CD4-positive, alpha-beta T cell treated with Interleukin-6 for 4 hours (primary cell): ENCODE results near the gene PHRF1.
A peak's percentile ranks its signal among the peaks of the same experiment; 100 is the strongest.

Experiments used
- DNase-seq: peaks from one replicate; pipeline ENCODE4 v3.0.0-alpha.2; 2020; ENCODE audit warnings: mixed read lengths

Gene PHRF1

DNA sequence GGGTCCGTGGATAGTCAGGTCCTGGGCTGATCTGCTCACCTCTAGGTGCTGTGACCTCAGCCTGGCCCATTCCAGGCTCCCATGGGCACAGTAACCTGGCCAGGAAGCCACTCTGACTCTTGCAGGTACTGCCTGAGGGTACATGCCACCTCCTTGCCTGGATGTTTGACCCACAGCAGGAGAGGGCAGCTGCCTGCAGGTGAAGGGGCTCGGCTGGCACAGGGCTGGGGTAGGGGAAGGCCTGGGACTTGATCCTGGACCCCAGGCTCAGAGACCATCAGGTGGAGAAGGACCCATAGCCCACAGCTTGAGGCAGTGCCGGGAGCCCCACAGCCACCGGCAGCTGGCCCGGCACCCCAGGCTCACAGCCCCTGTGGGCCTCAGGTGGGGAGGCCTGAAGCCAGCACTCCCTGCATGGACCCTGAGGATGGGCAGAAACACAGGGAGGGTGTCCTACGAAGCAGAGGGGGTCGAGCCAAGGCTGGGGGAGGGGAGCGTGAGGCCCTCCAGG lies 36.2 kb upstream of the PHRF1 start:
- DNase-seq: no peak

GRCh38 chr11:540583-541432 lies 35.5 kb upstream of the PHRF1 start:
- DNase-seq: no peak

- no peak for DNase-seq
These were observed 34.8 kb upstream of the PHRF1 start for GRCh38 chr11:541433-541885.

DNA sequence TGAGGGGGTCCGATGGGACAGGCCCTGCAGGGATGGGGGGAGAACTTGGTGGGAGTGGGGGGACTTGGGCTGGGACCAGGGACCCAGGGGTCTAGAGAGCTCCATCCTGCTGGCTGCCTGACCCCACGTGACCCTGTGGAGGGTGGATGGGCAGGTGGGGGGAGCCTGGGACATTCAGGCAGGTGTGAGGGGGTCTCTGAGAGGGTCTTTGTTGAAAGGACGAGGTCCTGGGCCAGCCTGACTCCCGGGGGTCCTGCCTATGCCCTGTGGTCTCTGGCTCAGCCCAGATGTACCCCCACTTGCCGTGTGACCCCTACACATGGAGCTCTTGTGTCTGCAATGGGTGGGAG lies 31.5 kb upstream of the PHRF1 start:
- no peak for DNase-seq

GRCh38 chr11:545171-545570 lies 31.1 kb upstream of the PHRF1 start:
- no peak for DNase-seq

GRCh38 chr11:548700-549603 lies 27.3 kb upstream of the PHRF1 start:
- no peak for DNase-seq

DNA sequence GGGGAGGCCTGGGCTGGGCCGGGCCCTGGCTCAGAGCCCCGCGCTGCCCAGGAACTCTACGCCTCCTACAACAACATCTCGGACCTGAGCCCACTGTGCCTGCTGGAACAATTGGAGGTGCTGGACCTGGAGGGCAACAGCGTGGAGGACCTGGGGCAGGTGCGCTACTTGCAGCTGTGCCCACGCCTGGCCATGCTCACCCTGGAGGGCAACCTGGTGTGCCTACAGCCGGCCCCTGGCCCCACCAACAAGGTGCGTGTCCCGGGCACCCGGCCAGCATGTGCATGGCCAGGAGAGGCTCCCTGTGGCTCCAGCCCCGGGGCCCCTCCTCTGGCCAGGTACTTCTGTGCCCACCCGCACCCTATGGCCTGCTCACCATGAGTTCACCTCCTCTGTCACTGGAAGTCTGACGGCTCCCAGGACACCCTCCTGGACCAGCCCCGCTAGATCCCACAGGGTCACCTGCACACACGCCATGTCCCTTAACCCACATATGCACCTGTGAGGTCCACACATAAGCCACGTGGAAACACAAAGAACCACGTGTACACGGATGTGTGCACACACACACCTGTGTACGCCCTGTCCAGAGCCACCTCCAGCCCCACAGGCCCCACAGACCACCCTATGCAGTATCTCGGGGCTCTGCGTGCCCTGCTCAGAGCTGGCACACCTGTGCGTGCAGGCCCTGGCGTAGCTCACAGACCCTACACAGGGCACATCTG lies 26.1 kb upstream of the PHRF1 start:
- DNase-seq: no peak

DNA sequence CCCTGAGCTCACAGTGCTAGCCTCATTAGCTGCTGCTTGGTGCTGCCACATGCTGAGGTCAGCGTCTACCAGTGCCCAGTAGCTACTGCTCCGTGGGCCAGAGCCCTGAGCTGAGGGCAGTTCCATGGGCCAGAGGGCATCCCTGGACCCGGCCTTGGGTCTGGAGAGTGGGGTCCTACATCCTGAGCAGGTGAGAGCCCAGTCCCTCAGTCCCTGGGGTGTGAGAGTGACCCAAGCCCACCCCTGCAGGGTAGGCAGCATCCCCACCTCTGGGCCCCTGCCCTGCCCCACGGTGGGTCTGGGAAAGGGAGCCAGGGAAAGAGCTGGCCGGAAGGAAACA lies 25.6 kb upstream of the PHRF1 start:
- DNase-seq: no peak

- no peak for DNase-seq
These were observed 25.1 kb upstream of the PHRF1 start for GRCh38 chr11:551131-551530.

- no peak for DNase-seq
These were observed 24.7 kb upstream of the PHRF1 start for GRCh38 chr11:551596-551995.

DNA sequence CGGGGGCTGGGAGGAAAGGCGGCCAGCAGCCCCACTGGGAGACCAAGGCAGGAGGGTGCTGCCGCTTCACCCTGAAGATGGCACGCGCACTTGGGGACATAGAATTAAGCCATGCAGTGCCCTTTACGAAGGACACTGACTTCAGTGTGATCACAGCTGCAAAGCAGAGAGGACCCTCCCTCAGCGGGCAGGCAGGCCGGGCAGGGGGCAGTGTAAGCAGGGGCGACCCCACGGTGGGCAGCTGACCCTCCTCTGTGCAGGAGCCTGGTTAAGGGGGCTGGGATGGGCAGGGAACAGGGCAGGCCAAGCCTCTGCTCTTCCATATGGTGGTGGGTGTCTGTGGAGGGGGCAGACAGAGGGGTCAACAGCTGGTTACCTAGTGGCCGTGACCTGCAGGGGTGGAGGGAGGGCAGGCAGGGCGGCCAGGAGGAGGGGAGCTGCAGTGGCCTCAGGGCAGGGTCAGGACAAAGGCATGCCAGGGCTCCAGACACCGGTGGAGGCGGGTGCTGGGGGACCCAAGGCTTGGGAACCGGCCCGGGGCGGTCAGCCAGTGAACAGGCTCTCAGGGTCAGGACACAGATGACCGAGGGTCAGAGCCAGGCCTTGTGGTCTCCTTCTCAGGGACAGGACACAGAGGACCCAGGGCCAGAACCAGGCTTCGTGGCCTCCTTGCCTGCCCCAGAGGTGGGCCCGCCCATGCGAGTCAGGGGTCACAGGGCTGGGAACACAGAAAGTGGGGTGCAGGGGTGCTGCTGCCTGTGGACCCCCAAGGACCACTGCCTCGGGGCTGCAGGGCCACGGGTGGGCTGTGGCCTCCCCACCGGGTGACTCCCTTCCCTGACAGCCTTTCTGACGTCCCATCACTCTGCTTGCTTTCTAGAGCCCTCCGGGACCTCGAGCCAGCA lies 22.9 kb upstream of the PHRF1 start:
- DNase-seq: no peak

GRCh38 chr11:553988-554340 lies 22.3 kb upstream of the PHRF1 start:
- no peak for DNase-seq

GRCh38 chr11:554428-555226 lies 21.6 kb upstream of the PHRF1 start:
- peak; percentile 92 for DNase-seq

DNA sequence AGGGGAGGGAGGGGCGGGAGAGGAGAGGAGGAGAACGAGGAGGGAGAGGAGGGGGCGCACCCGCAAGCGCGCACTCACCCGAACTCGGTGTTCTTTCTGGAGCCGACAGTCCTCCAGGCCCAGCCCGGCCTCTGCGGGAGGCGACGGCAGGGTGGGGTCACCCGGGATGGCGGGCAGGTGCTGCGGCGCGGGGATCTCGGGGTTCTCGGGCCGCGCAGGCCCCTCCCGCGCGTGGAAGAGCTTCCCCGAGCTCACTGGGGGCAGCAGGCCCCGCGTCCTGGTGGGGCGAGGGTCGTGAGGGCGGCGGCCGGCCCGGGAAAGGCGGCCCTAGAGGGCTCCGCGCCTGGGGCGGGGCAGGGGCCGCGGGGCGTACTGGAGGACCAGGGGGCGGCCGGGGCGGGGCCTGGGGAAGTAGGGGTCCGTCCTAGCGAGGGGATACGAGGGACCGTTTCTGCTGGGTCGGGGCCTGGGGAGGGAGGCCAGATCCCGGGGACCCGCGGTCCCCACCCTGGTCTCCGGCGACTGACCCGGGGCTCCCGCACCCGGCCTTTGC lies 21.0 kb upstream of the PHRF1 start:
- DNase-seq: no peak

GRCh38 chr11:555780-556661 lies 20.2 kb upstream of the PHRF1 start:
- peak; percentile 45 for DNase-seq

- DNase-seq: no peak
These were observed 19.5 kb upstream of the PHRF1 start for GRCh38 chr11:556662-557256.

GRCh38 chr11:557328-558132 lies 18.7 kb upstream of the PHRF1 start:
- DNase-seq: no peak

DNA sequence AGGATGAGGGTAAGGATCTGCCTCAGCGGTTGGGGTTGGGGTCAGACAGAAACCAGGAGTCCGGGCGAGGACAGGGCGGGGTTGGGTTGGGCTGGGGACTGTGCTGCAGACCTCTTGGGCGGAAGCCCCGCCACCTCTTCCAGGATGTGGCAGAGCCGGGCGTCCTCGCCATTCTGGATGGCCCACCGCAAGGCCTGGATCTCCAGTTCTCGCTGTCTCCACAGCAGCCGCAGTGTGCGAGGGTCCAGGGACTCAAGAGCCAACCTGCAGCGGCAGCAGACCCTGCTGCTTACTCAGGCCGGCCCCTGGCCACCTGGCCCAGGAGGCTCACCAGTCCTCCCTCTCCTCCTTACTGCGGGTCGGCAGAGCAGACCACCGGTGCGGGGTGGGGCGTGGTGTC lies 17.8 kb upstream of the PHRF1 start:
- no peak for DNase-seq
